Fibroblast of lung (primary cell): Measurements from ENCODE around the gene TF.

Source experiments
- EZH2 ChIP-seq: IDR thresholded peaks from 2 replicates; pipeline ENCODE4 v1.5.1; 2012; ENCODE audit warnings: low read length, control low read depth, mild to moderate bottlenecking; ENCODE audit errors: missing control alignments
- TF ChIP-seq, protein P1 (sequence below), 2 donors: IDR thresholded peaks in 1 of 2; conservative IDR thresholded peaks in 1 of 2; 1 replicate in 1 of 2; 2 replicates in 1 of 2; pipeline ENCODE4 v1.5.1; 2011 to 2012; ENCODE audit warnings: low read length in 2 of 2, control low read depth in 1 of 2, inconsistent platforms in 1 of 2, low read depth in 1 of 2, mild to moderate bottlenecking in 1 of 2

DNA sequence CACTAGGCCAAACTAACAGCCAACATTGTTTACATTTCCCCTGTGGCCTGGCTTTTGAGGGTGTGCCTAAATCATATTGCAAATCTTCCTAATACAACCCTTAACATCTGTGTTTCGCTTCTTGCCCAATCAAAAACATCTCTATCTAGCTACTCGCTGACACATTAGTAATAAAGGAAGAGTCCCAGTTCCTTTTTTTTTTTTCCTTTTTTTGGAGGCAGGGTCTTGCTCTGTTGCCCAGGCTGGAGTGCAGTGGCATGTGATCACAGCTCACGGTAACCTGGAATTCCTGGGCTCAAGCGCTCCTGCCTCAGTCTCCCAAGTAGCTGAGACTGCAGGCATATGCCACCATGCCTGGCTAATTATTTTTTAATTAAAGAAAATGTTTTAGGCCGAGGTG is 57.3 kb downstream of the TF start:
- TF ChIP-seq, protein P1, sequence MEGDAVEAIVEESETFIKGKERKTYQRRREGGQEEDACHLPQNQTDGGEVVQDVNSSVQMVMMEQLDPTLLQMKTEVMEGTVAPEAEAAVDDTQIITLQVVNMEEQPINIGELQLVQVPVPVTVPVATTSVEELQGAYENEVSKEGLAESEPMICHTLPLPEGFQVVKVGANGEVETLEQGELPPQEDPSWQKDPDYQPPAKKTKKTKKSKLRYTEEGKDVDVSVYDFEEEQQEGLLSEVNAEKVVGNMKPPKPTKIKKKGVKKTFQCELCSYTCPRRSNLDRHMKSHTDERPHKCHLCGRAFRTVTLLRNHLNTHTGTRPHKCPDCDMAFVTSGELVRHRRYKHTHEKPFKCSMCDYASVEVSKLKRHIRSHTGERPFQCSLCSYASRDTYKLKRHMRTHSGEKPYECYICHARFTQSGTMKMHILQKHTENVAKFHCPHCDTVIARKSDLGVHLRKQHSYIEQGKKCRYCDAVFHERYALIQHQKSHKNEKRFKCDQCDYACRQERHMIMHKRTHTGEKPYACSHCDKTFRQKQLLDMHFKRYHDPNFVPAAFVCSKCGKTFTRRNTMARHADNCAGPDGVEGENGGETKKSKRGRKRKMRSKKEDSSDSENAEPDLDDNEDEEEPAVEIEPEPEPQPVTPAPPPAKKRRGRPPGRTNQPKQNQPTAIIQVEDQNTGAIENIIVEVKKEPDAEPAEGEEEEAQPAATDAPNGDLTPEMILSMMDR (conservative IDR thresholded peaks at IDR 0.05 in 1 of 2, IDR thresholded peaks at IDR 0.05 in 1 of 2; ENCODE audit: low read depth in 1 of 2, low read length in 2 of 2), result no peak
- no peak for TF ChIP-seq EZH2
